Measurements from ENCODE around the gene RTBDN. TPM values are rescaled to one million over a fixed set of nuclear protein-coding genes. Genes with fewer than 3 reads are reported as not detected.

The RTBDN gene
- total RNA-seq, 1 donor from 2014 or later, result not detected

GRCh38 chr19:12792051-12792852 lies 42.1 kb downstream of the RTBDN start:
- intact Hi-C loops (cut with DNase I), result no loop called here
- Histone ChIP-seq H3K4me3 (peak overlapping the region; percentile 88), H3K27ac (peak overlapping the region; percentile 100), H3K4me1 (peaks cover 33% of the 10 kb centered on the region), H3K27me3 (no peaks in the 10 kb centered on the region), H3K9me3 (no peaks in the 10 kb centered on the region), H3K36me3 (no peaks in the 10 kb centered on the region)
- TF ChIP-seq CTCF (IDR thresholded peaks at IDR 0.05), result peak; percentile 3
- DNase-seq, result peak; percentile 89
- no peak for ATAC-seq

- Histone ChIP-seq H3K27me3 (no peaks in the 10 kb centered on the region), H3K9me3 (no peaks in the 10 kb centered on the region), H3K27ac (peak within 1 kb of the TSS; percentile 100), H3K36me3 (no peaks in the 10 kb centered on the region), H3K4me1 (peaks cover 39% of the 10 kb centered on the region), H3K4me3 (peak within 1 kb of the TSS; percentile 88)
- intact Hi-C loops (cut with DNase I), result no loop called here
- ATAC-seq (peak; percentile 64), DNase-seq (peak; percentile 99)
- peak; percentile 11 for TF ChIP-seq CTCF (IDR thresholded peaks at IDR 0.05)
Observed at GRCh38 chr19:12791345-12792050, 42.9 kb downstream of the RTBDN start, which contains the start of gene JUNB. TSS of gene JUNB (plus strand) at chr19:12791486. CDS start at chr19:12791772, 286 bp downstream.

- peak overlapping the region; percentile 88 for H3K4me3 ChIP-seq
- H3K4me1 ChIP-seq, result peaks cover 39% of the 10 kb centered on the region
- peak overlapping the region; percentile 100 for H3K27ac ChIP-seq
- no peaks in the 10 kb centered on the region for H3K36me3 ChIP-seq
- no peak for DNase-seq
- H3K27me3 ChIP-seq, result no peaks in the 10 kb centered on the region
- intact Hi-C loops (cut with DNase I), result no loop called here
- no peak for TF ChIP-seq CTCF (IDR thresholded peaks at IDR 0.05)
- H3K9me3 ChIP-seq, result no peaks in the 10 kb centered on the region
- no peak for ATAC-seq
Observed at GRCh38 chr19:12790628-12791344, 43.6 kb downstream of the RTBDN start.

GRCh38 chr19:12789904-12790619 lies 44.3 kb downstream of the RTBDN start:
- Histone ChIP-seq H3K9me3 (no peaks in the 10 kb centered on the region), H3K4me1 (peaks cover 43% of the 10 kb centered on the region), H3K27ac (peak overlapping the region; percentile 100), H3K4me3 (peak overlapping the region; percentile 88), H3K27me3 (no peaks in the 10 kb centered on the region), H3K36me3 (no peaks in the 10 kb centered on the region)
- ATAC-seq (peak; percentile 58), DNase-seq (peak; percentile 99)
- intact Hi-C loops (cut with DNase I), result no loop called here
- no peak for TF ChIP-seq CTCF (IDR thresholded peaks at IDR 0.05)
